C4-2B (cell line): ENCODE measurements around the gene HGFAC.

Experiments used
- H3K27ac ChIP-seq: fragments of 450-650 bp; 2 replicates; pipeline ENCODE4 v1.5.1; 2017
- CTCF ChIP-seq: fragments of 450-650 bp; conservative IDR thresholded peaks from 2 replicates; pipeline ENCODE4 v1.5.1; 2017; ENCODE audit warnings: mild to moderate bottlenecking
- ZFX ChIP-seq: fragments of 450-650 bp; IDR thresholded peaks from 2 replicates; pipeline ENCODE4 v1.6.1; 2017

HGFAC gene

DNA sequence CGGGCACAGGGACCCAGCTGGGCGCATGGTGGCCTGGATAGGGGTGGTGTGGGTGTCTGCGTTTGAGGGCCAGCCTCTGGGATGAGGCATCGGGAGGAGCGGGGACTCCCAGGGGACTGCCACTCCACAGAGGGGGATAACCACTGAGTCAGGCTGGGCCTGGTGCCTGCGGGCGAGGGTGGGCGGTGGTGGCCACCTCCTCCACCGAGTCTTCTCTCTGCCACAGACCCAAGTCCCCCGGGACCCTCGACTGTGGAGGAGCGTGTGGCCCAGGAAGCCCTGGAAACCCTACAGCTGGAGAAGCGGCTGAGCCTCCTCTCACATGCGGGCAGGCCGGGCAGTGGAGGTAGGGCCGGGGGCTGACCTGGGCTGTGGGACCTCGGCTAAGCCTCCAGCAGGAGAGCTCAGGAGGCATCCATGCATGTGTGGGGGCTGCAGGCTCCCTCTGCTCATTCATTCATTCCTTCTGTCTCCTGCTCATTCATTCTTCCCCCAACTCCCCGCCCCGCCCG, 47.7 kb downstream of the HGFAC start:
- H3K27ac ChIP-seq, result no peak overlapping the region
- TF ChIP-seq CTCF, result no peak
- TF ChIP-seq ZFX, result no peak

GRCh38 chr4:3491681-3492405, 50.1 kb downstream of the HGFAC start:
- H3K27ac ChIP-seq, result no peak overlapping the region
- TF ChIP-seq ZFX (no peak), CTCF (no peak)

DNA sequence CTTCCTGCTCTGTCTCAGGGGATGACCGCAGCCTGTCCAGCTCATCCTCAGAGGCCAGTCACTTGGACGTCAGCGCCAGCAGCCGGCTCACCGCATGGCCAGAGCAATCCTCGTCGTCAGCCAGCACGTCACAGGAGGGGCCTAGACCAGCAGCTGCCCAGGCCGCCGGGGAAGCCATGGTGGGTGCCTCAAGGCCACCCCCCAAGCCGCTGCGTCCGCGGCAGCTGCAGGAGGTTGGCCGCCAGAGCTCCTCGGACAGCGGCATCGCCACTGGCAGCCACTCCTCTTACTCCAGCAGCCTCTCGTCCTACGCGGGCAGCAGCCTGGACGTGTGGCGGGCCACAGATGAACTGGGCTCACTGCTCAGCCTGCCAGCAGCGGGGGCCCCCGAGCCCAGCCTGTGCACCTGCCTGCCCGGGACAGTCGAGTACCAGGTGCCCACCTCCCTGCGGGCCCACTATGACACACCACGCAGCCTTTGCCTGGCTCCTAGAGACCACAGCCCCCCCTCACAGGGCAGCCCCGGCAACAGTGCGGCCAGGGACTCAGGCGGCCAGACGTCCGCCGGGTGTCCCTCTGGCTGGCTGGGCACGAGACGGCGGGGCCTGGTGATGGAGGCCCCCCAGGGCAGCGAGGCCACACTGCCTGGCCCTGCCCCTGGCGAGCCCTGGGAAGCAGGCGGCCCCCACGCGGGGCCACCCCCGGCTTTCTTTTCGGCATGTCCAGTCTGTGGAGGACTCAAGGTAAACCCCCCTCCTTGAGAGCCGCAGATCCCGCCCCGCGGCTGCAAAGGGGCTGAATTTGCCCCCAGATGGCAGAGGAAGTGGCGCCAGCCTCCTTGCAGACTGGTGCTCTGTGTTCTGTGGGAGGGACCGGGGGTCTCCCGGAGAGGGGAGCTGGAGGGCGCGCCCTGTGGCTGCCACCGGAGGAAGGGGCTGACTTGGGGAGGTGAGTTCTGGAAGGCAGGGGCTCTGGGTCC, 51.3 kb downstream of the HGFAC start:
- no peak overlapping the region for H3K27ac ChIP-seq
- TF ChIP-seq CTCF (no peak), ZFX (no peak)

DNA sequence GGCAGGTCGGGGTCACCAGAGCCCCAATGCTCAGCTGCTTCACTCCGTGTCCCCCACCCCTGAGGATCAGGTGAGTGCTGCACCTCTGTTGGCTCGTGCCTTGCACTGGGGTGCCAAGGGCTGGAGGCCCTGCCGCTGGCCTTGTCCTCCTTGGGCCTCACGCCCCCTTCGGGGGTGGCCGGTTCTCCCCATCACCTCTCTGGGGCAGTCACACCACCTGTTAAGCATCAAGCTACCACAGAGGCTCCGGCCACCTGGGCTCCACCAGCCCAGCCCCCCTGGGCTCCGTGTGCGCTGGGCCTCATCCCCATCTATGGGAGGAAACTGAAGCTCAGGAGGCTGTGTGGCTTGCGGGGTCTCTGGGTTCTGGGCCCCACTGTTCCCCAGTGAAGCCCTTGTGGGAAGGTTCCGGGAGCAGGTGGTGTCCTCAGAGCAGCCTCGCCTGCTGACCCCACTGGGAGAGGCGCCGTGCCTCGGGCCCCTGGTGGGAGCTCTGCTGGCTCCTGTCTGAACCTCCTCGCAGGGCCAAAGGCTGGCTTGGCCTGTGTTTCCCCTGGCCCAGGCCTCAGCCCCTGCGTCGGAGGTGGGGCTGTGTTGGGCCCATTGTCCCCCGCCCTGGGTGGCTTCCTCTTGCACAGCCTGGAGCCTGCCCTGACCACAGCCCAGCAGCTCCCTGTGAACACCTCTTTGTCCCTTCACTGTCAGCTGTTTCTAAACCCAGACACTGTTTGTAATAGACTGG, 52.1 kb downstream of the HGFAC start:
- H3K27ac ChIP-seq, result no peak overlapping the region
- TF ChIP-seq CTCF (no peak), ZFX (no peak)

DNA sequence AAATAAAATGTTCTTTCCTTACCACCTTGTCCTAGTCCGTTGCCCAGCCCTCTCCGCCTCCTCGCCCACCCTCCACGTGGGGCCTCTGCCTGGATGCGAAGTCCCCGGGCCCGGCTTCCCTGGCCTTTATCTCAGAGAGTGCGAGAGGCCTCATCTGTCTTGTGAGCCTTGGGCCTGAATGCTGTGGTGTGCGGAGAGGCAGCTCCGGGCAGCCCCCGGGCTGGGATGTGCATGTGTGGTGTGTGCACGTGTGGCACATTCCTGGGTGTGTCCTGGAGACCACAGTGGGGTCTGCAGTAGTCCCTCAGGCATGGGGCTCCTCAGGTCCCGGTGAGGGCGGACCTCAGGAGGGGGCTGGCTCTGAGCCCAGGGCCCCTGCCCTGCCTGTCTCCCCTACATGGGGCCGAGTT, 52.7 kb downstream of the HGFAC start:
- no peak for TF ChIP-seq ZFX
- no peak for TF ChIP-seq CTCF
- H3K27ac ChIP-seq, result no peak overlapping the region

DNA sequence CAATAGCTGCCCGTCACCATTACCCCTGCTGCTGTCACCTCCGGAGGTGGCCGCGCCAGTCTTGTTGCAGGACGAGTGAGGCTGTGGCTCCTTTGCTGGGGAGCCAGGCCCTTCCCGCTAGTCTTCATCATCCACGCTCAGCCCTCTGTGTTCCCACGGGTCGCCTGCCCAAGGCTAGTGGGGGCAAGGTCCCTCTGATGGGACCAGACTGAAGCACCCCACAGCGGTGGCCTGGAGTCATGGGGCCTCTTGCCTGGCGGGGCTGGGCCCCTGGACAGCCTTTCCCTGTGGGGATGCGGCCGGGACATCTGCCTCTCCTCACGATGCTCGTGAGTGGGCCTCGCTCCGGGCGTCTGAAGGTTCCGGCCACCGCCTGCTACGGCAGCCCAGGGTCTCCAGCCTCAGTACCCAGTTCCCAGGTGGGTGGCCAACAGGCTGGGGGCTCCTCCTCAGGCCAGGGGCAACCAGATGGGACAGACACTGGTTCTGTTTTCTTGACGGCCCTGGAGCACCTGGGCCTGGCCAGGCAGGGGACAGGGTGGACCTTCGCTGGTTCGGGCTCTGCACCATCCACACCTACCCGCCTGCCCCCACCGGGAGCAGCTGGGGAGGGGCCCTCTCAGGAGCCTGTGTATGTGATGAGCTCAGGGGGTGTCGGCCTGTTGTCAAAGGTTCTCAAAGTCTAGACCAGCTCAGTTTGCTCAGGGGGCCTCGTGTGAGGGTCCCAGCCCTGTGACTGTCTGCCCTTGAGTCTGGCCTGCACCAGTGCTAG, 53.6 kb downstream of the HGFAC start:
- no peak overlapping the region for H3K27ac ChIP-seq
- no peak for TF ChIP-seq ZFX
- no peak for TF ChIP-seq CTCF
